Measurements from ENCODE around the gene ATG7. TPM values are rescaled to one million over a fixed set of nuclear protein-coding genes. Genes with fewer than 3 reads are reported as not detected.

Gene ATG7
- total RNA-seq, 2 donors from 2014 or later = 33.9 to 38.4 TPM

- WGBS, 2 experiments (ENCODE audit: insufficient coverage in 1 of 2, insufficient read length in 1 of 2) = 94% methylated on average over 1 of the region's 2 CpGs; no CpG with 5 or more reads in 1 of the 2 experiments
- H3K9me3 ChIP-seq (ENCODE audit: control insufficient read depth, low read length) = no peaks in the 10 kb centered on the region
- no peak overlapping the region for H3K4me3 ChIP-seq (ENCODE audit: low read length)
- H3K4me1 Mint-ChIP-seq = no peaks in the 10 kb centered on the region
- TF ChIP-seq CTCF (conservative IDR thresholded peaks at IDR 0.05) = no peak
- no peaks in the 10 kb centered on the region for H3K4me1 ChIP-seq (ENCODE audit: control insufficient read depth, insufficient read depth, low read length)
- no peak overlapping the region for H3K27ac ChIP-seq (ENCODE audit: low read depth, low read length)
- H3K27me3 Mint-ChIP-seq (ENCODE audit: insufficient read depth) = no peaks in the 10 kb centered on the region
- H3K36me3 Mint-ChIP-seq (ENCODE audit: low read depth) = peaks cover 61% of the 10 kb centered on the region
- peaks cover 23% of the 10 kb centered on the region for H3K36me3 ChIP-seq (ENCODE audit: control insufficient read depth, insufficient read depth, low read length)
- H3K27me3 ChIP-seq (ENCODE audit: control insufficient read depth, insufficient read depth, low read length, poor library complexity, severe bottlenecking) = no peaks in the 10 kb centered on the region
- no peak overlapping the region for H3K4me3 Mint-ChIP-seq
- H3K9ac ChIP-seq (ENCODE audit: extremely low read depth, low read length, poor library complexity, severe bottlenecking) = no peak overlapping the region
- H3K27ac Mint-ChIP-seq = no peak overlapping the region
- DNase-seq = no peak
- H3K9me3 Mint-ChIP-seq = peaks cover 12% of the 10 kb centered on the region
These were observed 77.2 kb downstream of the ATG7 start for GRCh38 chr3:11349446-11349845.

GRCh38 chr3:11350374-11350773, 78.2 kb downstream of the ATG7 start:
- no peak for TF ChIP-seq CTCF (conservative IDR thresholded peaks at IDR 0.05)
- no peaks in the 10 kb centered on the region for H3K4me1 ChIP-seq (ENCODE audit: control insufficient read depth, insufficient read depth, low read length)
- H3K27me3 Mint-ChIP-seq (ENCODE audit: insufficient read depth) = no peaks in the 10 kb centered on the region
- H3K36me3 ChIP-seq (ENCODE audit: control insufficient read depth, insufficient read depth, low read length) = peaks cover 25% of the 10 kb centered on the region
- H3K4me3 ChIP-seq (ENCODE audit: low read length) = no peak overlapping the region
- H3K4me3 Mint-ChIP-seq = no peak overlapping the region
- peaks cover 65% of the 10 kb centered on the region for H3K36me3 Mint-ChIP-seq (ENCODE audit: low read depth)
- peaks cover 12% of the 10 kb centered on the region for H3K9me3 Mint-ChIP-seq
- no peak overlapping the region for H3K27ac Mint-ChIP-seq
- H3K4me1 Mint-ChIP-seq = no peaks in the 10 kb centered on the region
- no peak overlapping the region for H3K9ac ChIP-seq (ENCODE audit: extremely low read depth, low read length, poor library complexity, severe bottlenecking)
- H3K9me3 ChIP-seq (ENCODE audit: control insufficient read depth, low read length) = no peaks in the 10 kb centered on the region
- WGBS, 2 experiments (ENCODE audit: insufficient coverage in 1 of 2, insufficient read length in 1 of 2) = 89% methylated on average over 2 of the region's 2 CpGs; no CpG with 5 or more reads in 1 of the 2 experiments
- H3K27me3 ChIP-seq (ENCODE audit: control insufficient read depth, insufficient read depth, low read length, poor library complexity, severe bottlenecking) = no peaks in the 10 kb centered on the region
- no peak for DNase-seq
- no peak overlapping the region for H3K27ac ChIP-seq (ENCODE audit: low read depth, low read length)

GRCh38 chr3:11351451-11351850, 79.3 kb downstream of the ATG7 start:
- no peaks in the 10 kb centered on the region for H3K4me1 ChIP-seq (ENCODE audit: control insufficient read depth, insufficient read depth, low read length)
- no peaks in the 10 kb centered on the region for H3K27me3 ChIP-seq (ENCODE audit: control insufficient read depth, insufficient read depth, low read length, poor library complexity, severe bottlenecking)
- H3K4me3 ChIP-seq (ENCODE audit: low read length) = no peak overlapping the region
- no peak overlapping the region for H3K27ac Mint-ChIP-seq
- no peak for DNase-seq
- peaks cover 21% of the 10 kb centered on the region for H3K36me3 ChIP-seq (ENCODE audit: control insufficient read depth, insufficient read depth, low read length)
- 98% methylated on average over 5 of the region's 5 CpGs; no CpG with 5 or more reads in 1 of the 2 experiments for WGBS, 2 experiments (ENCODE audit: insufficient coverage in 1 of 2, insufficient read length in 1 of 2)
- no peak for TF ChIP-seq CTCF (conservative IDR thresholded peaks at IDR 0.05)
- H3K4me1 Mint-ChIP-seq = no peaks in the 10 kb centered on the region
- H3K4me3 Mint-ChIP-seq = no peak overlapping the region
- peaks cover 59% of the 10 kb centered on the region for H3K36me3 Mint-ChIP-seq (ENCODE audit: low read depth)
- H3K9me3 Mint-ChIP-seq = peaks cover 12% of the 10 kb centered on the region
- no peaks in the 10 kb centered on the region for H3K9me3 ChIP-seq (ENCODE audit: control insufficient read depth, low read length)
- no peak overlapping the region for H3K9ac ChIP-seq (ENCODE audit: extremely low read depth, low read length, poor library complexity, severe bottlenecking)
- H3K27me3 Mint-ChIP-seq (ENCODE audit: insufficient read depth) = no peaks in the 10 kb centered on the region
- no peak overlapping the region for H3K27ac ChIP-seq (ENCODE audit: low read depth, low read length)
